ENCODE data around the gene PSMB8. TPM values are rescaled to one million over a fixed set of nuclear protein-coding genes. Genes with fewer than 3 reads are reported as not detected.

Gene PSMB8
- total and polyA plus RNA-seq, 2 of the 4 experiments (the other 2 are of a cell fraction) = 31.6 to 33.3 TPM

- DNase-seq = peak; percentile 79
- no peak overlapping the region for H3K9ac ChIP-seq (ENCODE audit: low read depth, low read length)
- TF ChIP-seq BHLHE40 (IDR thresholded peaks at IDR 0.05; ENCODE audit: low read depth, low read length) (peak; percentile 44; the same call in 1 of the 2 replicates), CHD1 (IDR thresholded peaks at IDR 0.05; ENCODE audit: low read depth, low read length) (no peak), POLR2A (IDR thresholded peaks at IDR 0.05; ENCODE audit: low read depth, low read length) (no peak), MAFK (IDR thresholded peaks at IDR 0.05; ENCODE audit: low read depth, low read length) (peak; percentile 38; the same call in 1 of the 2 replicates), RAD21 (IDR thresholded peaks at IDR 0.05; ENCODE audit: low read length) (no peak), NFE2L2 (IDR thresholded peaks at IDR 0.05; ENCODE audit: low read depth, low read length) (peak; percentile 88), FOS (IDR thresholded peaks at IDR 0.05; ENCODE audit: low read depth, low read length) (no peak), MXI1 (IDR thresholded peaks at IDR 0.05; ENCODE audit: borderline replicate concordance, low read depth, low read length) (no peak), RFX5 (IDR thresholded peaks at IDR 0.05; ENCODE audit: low read depth, low read length) (no peak), USF2 (IDR thresholded peaks at IDR 0.05; ENCODE audit: low read depth, low read length) (no peak), RCOR1 (IDR thresholded peaks at IDR 0.05; ENCODE audit: insufficient replicate concordance, low read length) (no peak), CEBPB (IDR thresholded peaks at IDR 0.05; ENCODE audit: low read depth, low read length) (no peak), SMC3 (IDR thresholded peaks at IDR 0.05; ENCODE audit: low read depth, low read length) (no peak), CTCF (conservative IDR thresholded peaks at IDR 0.05; ENCODE audit: low read depth, low read length) (no peak)
- no peaks in the 10 kb centered on the region for H3K36me3 ChIP-seq (ENCODE audit: control insufficient read depth, insufficient read depth, low read length)
- H2BK15ac ChIP-seq (ENCODE audit: low read depth, low read length) = no peak overlapping the region
- H3K56ac ChIP-seq (ENCODE audit: extremely low read depth, insufficient read depth, low read length) = no peak overlapping the region
- H4K91ac ChIP-seq (ENCODE audit: insufficient read depth, low read depth, low read length) = no peak overlapping the region
- H4K5ac ChIP-seq (ENCODE audit: low read depth, low read length) = no peak overlapping the region
- CTCF ChIA-PET = no interaction called here
- no peaks in the 10 kb centered on the region for H3K9me3 ChIP-seq (ENCODE audit: control insufficient read depth, insufficient read depth, low read length)
- H3K18ac ChIP-seq (ENCODE audit: low read depth, low read length) = no peak overlapping the region
- H3K4me1 ChIP-seq (ENCODE audit: control insufficient read depth, insufficient read depth, low read length) = peaks cover 5% of the 10 kb centered on the region
- H3K27ac ChIP-seq (ENCODE audit: insufficient read depth, low read length) = no peak overlapping the region
- BruUV-seq (replicated peaks) = no TSS peak
- H2AK9ac ChIP-seq (replicated peaks; ENCODE audit: low read depth, low read length, poor library complexity) = no peak overlapping the region
- peak; percentile 79 for ATAC-seq (ENCODE audit: low read depth)
- no CpG with 5 or more reads among the region's 3 CpGs for WGBS, 2 experiments (ENCODE audit: extremely low coverage in 2 of 2, insufficient read length in 1 of 2)
- intact Hi-C loops (cut with micrococcal nuclease) = no loop called here
- H3K14ac ChIP-seq (replicated peaks; ENCODE audit: low read depth, low read length) = no peak overlapping the region
- peak overlapping the region; percentile 43; the same call in 1 of the 2 replicates for H3K23ac ChIP-seq (ENCODE audit: low read depth, low read length)
- H2BK120ac ChIP-seq (ENCODE audit: low read depth, low read length) = no peak overlapping the region
- no peak overlapping the region for H3K4me3 ChIP-seq (ENCODE audit: insufficient read depth, low read depth, low read length)
- in situ Hi-C loops (cut with MboI; ENCODE audit: low sequenced_read_pairs) = no loop called here
- H4K20me1 ChIP-seq (ENCODE audit: insufficient read depth, low read length) = no peaks in the 10 kb centered on the region
- H4K8ac ChIP-seq (ENCODE audit: low read depth in 2 of 2, low read length in 2 of 2) = no peak overlapping the region
- H3K9me1 ChIP-seq (ENCODE audit: insufficient read depth, low read length) = no peaks in the 10 kb centered on the region
- dilution Hi-C loops (cut with HindIII; ENCODE audit: low sequenced_read_pairs, unreplicated experiment) = no loop called here
- no peaks in the 10 kb centered on the region for H3K27me3 ChIP-seq (ENCODE audit: control insufficient read depth, insufficient read depth, low read length)
- no peak overlapping the region for H2AK5ac ChIP-seq (ENCODE audit: low read depth, low read length)
- H2BK5ac ChIP-seq (ENCODE audit: low read depth, low read length, poor library complexity, severe bottlenecking) = no peak overlapping the region
- no peak overlapping the region for H2BK20ac ChIP-seq (ENCODE audit: low read depth, low read length)
- POLR2A ChIA-PET (ENCODE audit: unreplicated experiment) = no interaction called here
- no peaks in the 10 kb centered on the region for H3K79me1 ChIP-seq (ENCODE audit: low read depth in 1 of 2, low read length in 2 of 2)
- no peak overlapping the region for H3K4ac ChIP-seq (ENCODE audit: low read depth, low read length)
- H3K4me2 ChIP-seq (ENCODE audit: low read depth, low read length) = no peak overlapping the region
- H2AFZ ChIP-seq (replicated peaks; ENCODE audit: low read length, poor library complexity) = no peak overlapping the region
These were observed 24.1 kb downstream of the PSMB8 start for GRCh38 chr6:32819729-32820128.

Data from IMR-90 (cell line).